ENCODE measurements around the gene MFAP5. TPM values are rescaled to one million over a fixed set of nuclear protein-coding genes. Genes with fewer than 3 reads are reported as not detected.

Gene MFAP5
- total RNA-seq, 1 experiment from 2014 or later: 0.26 TPM

DNA sequence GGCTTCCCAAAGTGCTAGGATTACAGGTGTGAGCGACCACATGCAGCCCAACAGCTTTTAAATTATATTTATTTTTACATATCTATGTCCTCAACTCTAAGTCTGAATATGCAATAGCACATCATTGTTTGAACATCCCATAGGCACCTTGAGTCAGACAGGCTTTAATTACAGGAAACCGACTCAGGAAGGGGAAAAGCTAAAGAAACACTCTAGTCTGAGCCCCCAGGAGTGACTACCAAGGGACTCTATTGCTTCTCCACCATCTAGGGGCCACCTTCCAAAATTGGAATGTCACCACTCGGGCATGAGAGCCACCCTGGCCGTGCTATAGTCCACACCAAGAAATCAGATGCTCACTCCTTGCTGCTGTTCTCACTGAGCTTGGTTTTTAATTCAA lies 14.0 kb upstream of the MFAP5 start:
- Histone ChIP-seq H3K79me1 (ENCODE audit: insufficient read depth, low read depth, low read length, poor library complexity, severe bottlenecking) (no peaks in the 10 kb centered on the region), H3K18ac (ENCODE audit: insufficient read length, low read depth, low read length) (no peak overlapping the region), H2BK20ac (ENCODE audit: low read depth, low read length, poor library complexity, severe bottlenecking) (no peak overlapping the region), H2BK120ac (ENCODE audit: low read depth, low read length, poor library complexity, severe bottlenecking) (no peak overlapping the region), H3K56ac (ENCODE audit: insufficient read length, low read depth, low read length) (no peak overlapping the region), H3K14ac (ENCODE audit: insufficient read depth, low read length) (no peak overlapping the region), H3K4ac (ENCODE audit: low read depth, low read length) (no peak overlapping the region), H3K9ac (ENCODE audit: extremely low read depth, insufficient read length, low read length) (no peak overlapping the region), H4K5ac (ENCODE audit: insufficient read length, low read depth, low read length) (no peak overlapping the region), H3K9me3 (ENCODE audit: control insufficient read depth, low read depth, low read length) (no peaks in the 10 kb centered on the region), H4K8ac (replicated peaks; ENCODE audit: insufficient read length, low read depth, low read length) (no peak overlapping the region), H2BK12ac (ENCODE audit: insufficient read length, low read depth, low read length) (no peak overlapping the region), H3K79me2 (ENCODE audit: insufficient read depth, low read length) (no peaks in the 10 kb centered on the region), H2BK15ac (ENCODE audit: low read depth, low read length) (no peak overlapping the region), H4K91ac (ENCODE audit: insufficient read length, low read depth, low read length) (no peak overlapping the region), H3K27me3 (ENCODE audit: insufficient read depth, low read length) (no peaks in the 10 kb centered on the region), H2AFZ (ENCODE audit: low read length) (no peak overlapping the region), H2BK5ac (ENCODE audit: insufficient read length, low read length) (no peak overlapping the region), H4K20me1 (ENCODE audit: control insufficient read depth, insufficient read depth, insufficient read length) (no peaks in the 10 kb centered on the region), H3T11ph (ENCODE audit: low read length) (no peak overlapping the region), H3K23ac (ENCODE audit: insufficient read length, low read depth, low read length) (no peak overlapping the region), H3K4me1 (ENCODE audit: insufficient read depth, low read length) (peaks cover 2% of the 10 kb centered on the region; the same call in 1 of the 2 replicates), H2AK5ac (ENCODE audit: insufficient read length, low read length) (no peak overlapping the region), H3K27ac (ENCODE audit: insufficient read length, low read depth, low read length) (no peak overlapping the region), H3K4me2 (ENCODE audit: insufficient read depth, insufficient read length, low read length) (no peak overlapping the region), H3K23me2 (ENCODE audit: insufficient read length, low read depth, low read length, poor library complexity, severe bottlenecking) (no peaks in the 10 kb centered on the region)
- no peak overlapping the region for H3K4me3 Mint-ChIP-seq
- H3K9me3 Mint-ChIP-seq: peaks cover 4 to 5% of the 10 kb centered on the region in 2 experiments; a peak in 2 of 5 replicates
- WGBS (ENCODE audit: extremely low coverage, insufficient read length, low lambda C conversion rate): no CpG with 5 or more reads among the region's 4 CpGs
- no peaks in the 10 kb centered on the region; a peak in 1 of 7 replicates for H3K36me3 Mint-ChIP-seq (ENCODE audit: insufficient read depth in 1 of 3, low read depth in 3 of 3)
- no peak for TF ChIP-seq CTCF (conservative IDR thresholded peaks at IDR 0.05)
- DNase-seq: no peak
- H3K27ac Mint-ChIP-seq: no peak overlapping the region; a peak in 1 of 7 replicates
- peaks cover 17 to 24% of the 10 kb centered on the region in 2 experiments for H3K4me1 Mint-ChIP-seq
- no peaks in the 10 kb centered on the region for H3K27me3 Mint-ChIP-seq (ENCODE audit: low read depth)
